HepG2 (cell line): ENCODE measurements around the gene UQCR11. TPM values are rescaled to one million over a fixed set of nuclear protein-coding genes. Genes with fewer than 3 reads are reported as not detected.
A peak's percentile ranks its signal among the peaks of the same experiment; 100 is the strongest.

Source experiments
- AHDC1 ChIP-seq: sonication (generic); formaldehyde crosslinking; IDR thresholded peaks from 2 replicates; pipeline ENCODE4 v1.5.1; 2020; ENCODE audit warnings: mild to moderate bottlenecking, missing genetic modification reagents, borderline replicate concordance
- E2F1 ChIP-seq: sonication (generic); formaldehyde crosslinking; IDR thresholded peaks from 2 replicates; pipeline ENCODE4 v1.5.0; 2020; ENCODE audit warnings: missing genetic modification reagents
- GATAD2A ChIP-seq: IDR thresholded peaks from 2 replicates; pipeline ENCODE4 v1.6.1; 2016
- GMEB1 ChIP-seq: sonication (generic); formaldehyde crosslinking; IDR thresholded peaks from 2 replicates; pipeline ENCODE4 v1.5.1; 2020; ENCODE audit warnings: missing genetic modification reagents, mild to moderate bottlenecking, borderline replicate concordance
- GPN1 ChIP-seq: sonication (generic); formaldehyde crosslinking; IDR thresholded peaks from 2 replicates; pipeline ENCODE4 v1.5.1; 2020; ENCODE audit warnings: missing genetic modification reagents, borderline replicate concordance
- KLF11 ChIP-seq: IDR thresholded peaks from 2 replicates; pipeline ENCODE4 v1.6.1; 2016; ENCODE audit warnings: missing compliant biosample characterization
- KLF15 ChIP-seq: sonication (generic); formaldehyde crosslinking; IDR thresholded peaks from 2 replicates; pipeline ENCODE4 v1.8.1; 2023; ENCODE audit warnings: borderline replicate concordance, mild to moderate bottlenecking, inconsistent platforms, missing genetic modification reagents, mixed read lengths
- PLRG1 ChIP-seq: fragments of 450-650 bp; conservative IDR thresholded peaks from 2 replicates; pipeline ENCODE4 v1.6.1; 2016
- POGZ ChIP-seq: sonication (generic); formaldehyde crosslinking; IDR thresholded peaks from 2 replicates; pipeline ENCODE4 v1.4.0; 2020; ENCODE audit warnings: mild to moderate bottlenecking, missing genetic modification reagents
- SMYD3 ChIP-seq: sonication (generic); formaldehyde crosslinking; IDR thresholded peaks from 2 replicates; pipeline ENCODE4 v1.8.1; 2023; ENCODE audit warnings: mild to moderate bottlenecking, missing genetic modification reagents
- SP1 ChIP-seq, 2 experiments: fragments of 450-650 bp in 1 of 2; sonication (generic) in 1 of 2; formaldehyde crosslinking in 1 of 2; IDR thresholded peaks; 2 replicates each; pipeline versions ENCODE4 v1.4.0 to v1.6.1; 2016 to 2020; ENCODE audit warnings: missing genetic modification reagents in 1 of 2
- ZBTB2 ChIP-seq: sonication (generic); formaldehyde crosslinking; IDR thresholded peaks from 2 replicates; pipeline ENCODE4 v1.8.0; 2022; ENCODE audit warnings: low read depth, missing genetic modification reagents
- ZFP82 ChIP-seq: sonication (generic); formaldehyde crosslinking; IDR thresholded peaks from 2 replicates; pipeline ENCODE4 v1.5.1; 2020; ENCODE audit warnings: mild to moderate bottlenecking, missing genetic modification reagents, borderline replicate concordance
- ZNF30 ChIP-seq: sonication (generic); formaldehyde crosslinking; IDR thresholded peaks from 2 replicates; pipeline ENCODE4 v1.5.0; 2020; ENCODE audit warnings: mild to moderate bottlenecking, missing genetic modification reagents
- ZNF468 ChIP-seq: sonication (generic); formaldehyde crosslinking; IDR thresholded peaks from 2 replicates; pipeline ENCODE4 v1.8.0; 2022; ENCODE audit warnings: mild to moderate bottlenecking, moderate library complexity, missing genetic modification reagents
- ZNF562 ChIP-seq: sonication (generic); formaldehyde crosslinking; IDR thresholded peaks from 2 replicates; pipeline ENCODE4 v1.8.0; 2022; ENCODE audit warnings: missing genetic modification reagents, borderline replicate concordance
- ZSCAN25 ChIP-seq: sonication (generic); formaldehyde crosslinking; IDR thresholded peaks from 2 replicates; pipeline ENCODE4 v1.8.0; 2022; ENCODE audit warnings: mild to moderate bottlenecking, missing genetic modification reagents
- polyA plus RNA-seq, 8 experiments: library from polyadenylated mRNA; depleted of rRNA in 3 of 8; stranded (reverse) in 7 of 8; unstranded in 1 of 8; fragments of >200 nt; fragmentation: Illumina TruSeq in 4 of 8; extraction: Trizol in 4 of 8; gene quantifications; 2 replicates each; pipeline versions ENCODE4 v1.2.1 to v1.2.3, GENCODE V29; 2011 to 2016; ENCODE audit warnings: low read depth in 4 of 8, missing spikeins in 1 of 8, mixed read lengths in 1 of 8; ENCODE audit not compliant: insufficient read depth in 1 of 8
- total RNA-seq, 5 experiments: library from RNA; depleted of rRNA; stranded (reverse); fragments of >200 nt; fragmentation: Illumina TruSeq; extraction: Trizol; gene quantifications; 2 replicates each; pipeline ENCODE4 v1.2.3, GENCODE V29; 2016; ENCODE audit warnings: low read depth in 1 of 5

The UQCR11 gene
- total and polyA plus RNA-seq, 2 of the 13 experiments (the other 11 are each of a cell fraction or from before 2014, with no cell fraction given), result 125 to 214 TPM

- TF ChIP-seq E2F1 (CRISPR knock-in tag), result peak; percentile 73
- TF ChIP-seq ZSCAN25 (CRISPR knock-in tag), result peak; percentile 69; the same call in 1 of the 2 replicates
- TF ChIP-seq ZNF468 (CRISPR knock-in tag), result no peak
- TF ChIP-seq GATAD2A (CRISPR knock-in tag), result no peak
- TF ChIP-seq GMEB1, result peak; percentile 74
- TF ChIP-seq POGZ, result peak; percentile 62; the same call in 1 of the 2 replicates
- TF ChIP-seq KLF15, result no peak
- 0 out of 2 replicates have a peak, but pooled peaks have one; percentile 48 for TF ChIP-seq ZBTB2
- no peak for TF ChIP-seq PLRG1
- no peak for TF ChIP-seq ZNF562 (CRISPR knock-in tag)
- peak; percentile 99 for TF ChIP-seq SP1 (IDR thresholded peaks at IDR 0.05)
- TF ChIP-seq SP1 (CRISPR knock-in tag; IDR thresholded peaks at IDR 0.05), result peak; percentile 100
- no peak for TF ChIP-seq KLF11 (CRISPR knock-in tag)
- TF ChIP-seq ZNF30 (CRISPR knock-in tag), result no peak
- TF ChIP-seq GPN1, result no peak
- no peak for TF ChIP-seq AHDC1
- TF ChIP-seq ZFP82 (CRISPR knock-in tag), result no peak
- no peak for TF ChIP-seq SMYD3
These were observed 47.4 kb upstream of the UQCR11 start, which contains the start of gene TCF3 (continued) for GRCh38 chr19:1652471-1653299.
